Spleen (tissue), 7 donors: Measurements from ENCODE around the gene GNG7.

Experiments
- CTCF ChIP-seq, 11 experiments: fragments of 200-600 bp in 7 of 11; fragments of 450-650 bp in 4 of 11; sonication (generic) in 4 of 11; IDR thresholded peaks in 8 of 11; conservative IDR thresholded peaks in 3 of 11; 1 replicate in 7 of 11; 2 replicates in 4 of 11; pipeline versions ENCODE4 v1.4.0 to v1.8.0; 2016 to 2021; ENCODE audit warnings: antibody characterized with exemption in 11 of 11, inconsistent platforms in 4 of 11, mild to moderate bottlenecking in 1 of 11
- POLR2A ChIP-seq, 3 donors: fragments of 450-650 bp; IDR thresholded peaks; one replicate each; pipeline ENCODE4 v1.5.1; 2017; ENCODE audit warnings: antibody characterized with exemption in 3 of 3, mild to moderate bottlenecking in 1 of 3
- POLR2AphosphoS5 ChIP-seq, 3 donors: sonication (generic); formaldehyde crosslinking; IDR thresholded peaks; one replicate each; pipeline ENCODE4 v1.5.1; 2017; ENCODE audit warnings: antibody characterized with exemption in 3 of 3
- donor health status: DM: no; HTN: no; CAD: no; lungs with moderate emphysema.
- donor health status: DM: no; HTN: no; CAD: no.
- donor health status: DM: no; HTN: no; CAD: no.

GRCh38 chr19:2715470-2716274, 13.2 kb upstream of the GNG7 start:
- no peak for TF ChIP-seq CTCF (IDR thresholded peaks at IDR 0.05 in 8 of 11, conservative IDR thresholded peaks at IDR 0.05 in 3 of 11)
- TF ChIP-seq POLR2AphosphoS5 (IDR thresholded peaks at IDR 0.05): no peak
- no peak for TF ChIP-seq POLR2A (IDR thresholded peaks at IDR 0.05)
